HG02870 (cell line): ENCODE results near the gene CER1.

Experiments
- ATAC-seq: cut with Tn5 transposase; IDR thresholded peaks from one replicate; pipeline ENCODE4 v1.9.1; 2021; ENCODE audit warnings: mild to moderate bottlenecking, moderate library complexity; ENCODE audit not compliant: unreplicated experiment

The CER1 gene

DNA sequence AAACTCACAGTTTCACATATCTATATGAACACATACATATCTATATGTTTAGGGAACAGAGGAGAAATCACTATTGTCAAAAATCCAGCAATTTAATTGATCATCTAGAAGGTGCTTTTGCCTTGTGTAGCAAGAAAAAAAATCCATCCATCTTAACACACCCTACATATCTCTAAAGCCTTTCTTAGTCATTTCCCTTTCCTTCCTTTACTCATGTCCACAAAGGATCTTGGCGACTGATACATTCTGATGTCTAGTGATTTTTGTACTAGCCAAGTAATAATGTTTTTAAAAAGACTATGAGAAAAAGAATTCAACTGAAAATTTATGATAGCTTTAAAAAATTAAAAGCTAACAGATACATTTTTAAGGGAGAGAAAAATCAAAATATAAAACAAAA is 51.8 kb downstream of the CER1 start:
- peak; percentile 51 for ATAC-seq
